Activated CD4-positive, alpha-beta T cell treated with anti-CD3 and anti-CD28 coated beads, Interleukin-2, amount 50 U/mL, for 24 hours (primary cell): Measurements from ENCODE around the gene KCNJ8.
"Not testable (repeated sequence)": the region's sequence is repeated elsewhere in the genome, so short reads cannot be mapped to it uniquely, and the experiment has no call there.

Experiments used
- DNase-seq, 2 donors: peaks; one replicate each; pipeline ENCODE4 v3.0.0-alpha.2; 2020; ENCODE audit warnings: low read depth in 1 of 2, low spot score in 1 of 2

KCNJ8 gene

GRCh38 chr12:21788089-21788983 is 13.8 kb upstream of the KCNJ8 start:
- DNase-seq = no peak

GRCh38 chr12:21786041-21786531 is 11.6 kb upstream of the KCNJ8 start:
- no peak for DNase-seq

GRCh38 chr12:21782723-21783122 is 8.2 kb upstream of the KCNJ8 start:
- not testable (repeated sequence) for DNase-seq

- no peak for DNase-seq
Observed at GRCh38 chr12:21780786-21781185, 6.3 kb upstream of the KCNJ8 start.

GRCh38 chr12:21776175-21776574 is 1.7 kb upstream of the KCNJ8 start:
- DNase-seq = no peak

GRCh38 chr12:21775133-21775820 is 771 bp upstream of the KCNJ8 start:
- DNase-seq = no peak

- DNase-seq = no peak
Observed at GRCh38 chr12:21773806-21774205, 700 bp downstream of the KCNJ8 start.

GRCh38 chr12:21773263-21773741 is 1.2 kb downstream of the KCNJ8 start:
- DNase-seq = no peak

- DNase-seq = no peak
Observed at GRCh38 chr12:21771311-21771710, 3.2 kb downstream of the KCNJ8 start.

GRCh38 chr12:21769307-21769706 is 5.2 kb downstream of the KCNJ8 start:
- DNase-seq = no peak

- DNase-seq = no peak
Observed at GRCh38 chr12:21766403-21766802, 8.1 kb downstream of the KCNJ8 start.

- DNase-seq = no peak
Observed at GRCh38 chr12:21764950-21765349, 9.6 kb downstream of the KCNJ8 start.

- no peak for DNase-seq
Observed at GRCh38 chr12:21764065-21764464, 10.4 kb downstream of the KCNJ8 start.

- DNase-seq = no peak
Observed at GRCh38 chr12:21763531-21763930, 11.0 kb downstream of the KCNJ8 start.

- DNase-seq = no peak
Observed at GRCh38 chr12:21759737-21760136, 14.8 kb downstream of the KCNJ8 start.

GRCh38 chr12:21757735-21758134 is 16.8 kb downstream of the KCNJ8 start:
- no peak for DNase-seq

- DNase-seq = no peak
Observed at GRCh38 chr12:21756699-21757098, 17.8 kb downstream of the KCNJ8 start.

- DNase-seq = no peak
Observed at GRCh38 chr12:21751517-21751916, 23.0 kb downstream of the KCNJ8 start.

GRCh38 chr12:21745258-21745657 is 29.2 kb downstream of the KCNJ8 start:
- DNase-seq = no peak

- no peak for DNase-seq
Observed at GRCh38 chr12:21731144-21731543, 43.4 kb downstream of the KCNJ8 start.

GRCh38 chr12:21725731-21726130 is 48.8 kb downstream of the KCNJ8 start:
- no peak for DNase-seq
